Germinal center (tissue), 1 donor: ENCODE data around the gene COL17A1.

Source experiments
- DNase-seq: peaks from one replicate; pipeline ENCODE4 v3.0.0; 2012; ENCODE audit warnings: mixed read lengths, low spot score

Gene COL17A1

DNA sequence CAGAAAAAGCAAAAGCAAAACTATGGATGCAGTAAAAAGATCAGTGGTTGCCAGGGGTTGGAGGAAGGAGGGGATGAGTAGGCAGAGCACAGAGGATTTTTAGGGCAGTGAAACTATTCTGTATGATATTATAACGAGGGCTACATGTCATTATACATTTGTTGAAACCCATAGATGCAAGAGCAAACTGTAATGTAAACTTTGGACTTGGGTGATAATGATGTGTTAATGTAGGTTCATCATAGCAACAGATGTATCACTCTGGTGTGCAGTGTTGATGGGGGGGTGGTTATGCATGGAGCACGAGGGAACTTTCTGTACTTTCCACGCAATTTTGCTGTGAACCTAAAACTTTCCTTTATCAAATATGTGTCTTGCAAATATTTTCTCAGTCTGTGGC is 95.6 kb downstream of the COL17A1 start:
- DNase-seq, result no peak

GRCh38 chr10:103986360-103986759 is 99.3 kb downstream of the COL17A1 start:
- DNase-seq, result no peak

- no peak for DNase-seq
Measured at GRCh38 chr10:103985726-103986125, 100.0 kb downstream of the COL17A1 start.

GRCh38 chr10:103983367-103983911 is 102.2 kb downstream of the COL17A1 start:
- peak; percentile 12 for DNase-seq

DNA sequence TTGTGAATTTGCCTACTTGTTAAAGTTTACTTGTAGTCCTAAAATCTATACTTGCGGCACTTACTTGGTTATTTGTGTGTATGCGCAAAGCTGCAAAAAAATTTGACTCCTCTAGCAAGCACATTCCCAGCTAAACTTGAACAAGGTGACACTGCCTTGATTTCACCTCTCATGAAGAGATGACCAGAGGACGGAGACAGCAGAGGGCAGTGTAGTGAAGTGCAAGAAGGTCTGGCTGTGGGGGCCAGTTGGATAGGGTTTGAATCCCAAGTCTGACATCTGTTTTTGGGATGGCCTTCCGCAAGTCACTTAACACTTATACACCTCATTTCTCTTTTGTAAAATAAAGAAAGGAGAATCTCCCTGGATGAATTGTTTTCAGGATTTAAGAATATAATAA is 103.0 kb downstream of the COL17A1 start:
- no peak for DNase-seq
